ENCODE measurements around the gene SYMPK. TPM values are rescaled to one million over a fixed set of nuclear protein-coding genes. Genes with fewer than 3 reads are reported as not detected.

SYMPK gene
- polyA plus RNA-seq, 1 of the 3 experiments (the other 2 are of a cell fraction), result 92.7 TPM

GRCh38 chr19:45865269-45865948, 2.5 kb upstream of the SYMPK start (continued):
- TF ChIP-seq, protein P1, sequence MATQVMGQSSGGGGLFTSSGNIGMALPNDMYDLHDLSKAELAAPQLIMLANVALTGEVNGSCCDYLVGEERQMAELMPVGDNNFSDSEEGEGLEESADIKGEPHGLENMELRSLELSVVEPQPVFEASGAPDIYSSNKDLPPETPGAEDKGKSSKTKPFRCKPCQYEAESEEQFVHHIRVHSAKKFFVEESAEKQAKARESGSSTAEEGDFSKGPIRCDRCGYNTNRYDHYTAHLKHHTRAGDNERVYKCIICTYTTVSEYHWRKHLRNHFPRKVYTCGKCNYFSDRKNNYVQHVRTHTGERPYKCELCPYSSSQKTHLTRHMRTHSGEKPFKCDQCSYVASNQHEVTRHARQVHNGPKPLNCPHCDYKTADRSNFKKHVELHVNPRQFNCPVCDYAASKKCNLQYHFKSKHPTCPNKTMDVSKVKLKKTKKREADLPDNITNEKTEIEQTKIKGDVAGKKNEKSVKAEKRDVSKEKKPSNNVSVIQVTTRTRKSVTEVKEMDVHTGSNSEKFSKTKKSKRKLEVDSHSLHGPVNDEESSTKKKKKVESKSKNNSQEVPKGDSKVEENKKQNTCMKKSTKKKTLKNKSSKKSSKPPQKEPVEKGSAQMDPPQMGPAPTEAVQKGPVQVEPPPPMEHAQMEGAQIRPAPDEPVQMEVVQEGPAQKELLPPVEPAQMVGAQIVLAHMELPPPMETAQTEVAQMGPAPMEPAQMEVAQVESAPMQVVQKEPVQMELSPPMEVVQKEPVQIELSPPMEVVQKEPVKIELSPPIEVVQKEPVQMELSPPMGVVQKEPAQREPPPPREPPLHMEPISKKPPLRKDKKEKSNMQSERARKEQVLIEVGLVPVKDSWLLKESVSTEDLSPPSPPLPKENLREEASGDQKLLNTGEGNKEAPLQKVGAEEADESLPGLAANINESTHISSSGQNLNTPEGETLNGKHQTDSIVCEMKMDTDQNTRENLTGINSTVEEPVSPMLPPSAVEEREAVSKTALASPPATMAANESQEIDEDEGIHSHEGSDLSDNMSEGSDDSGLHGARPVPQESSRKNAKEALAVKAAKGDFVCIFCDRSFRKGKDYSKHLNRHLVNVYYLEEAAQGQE (IDR thresholded peaks at IDR 0.05; ENCODE audit: low read depth, low read length), result no peak
- TF ChIP-seq, protein P2, sequence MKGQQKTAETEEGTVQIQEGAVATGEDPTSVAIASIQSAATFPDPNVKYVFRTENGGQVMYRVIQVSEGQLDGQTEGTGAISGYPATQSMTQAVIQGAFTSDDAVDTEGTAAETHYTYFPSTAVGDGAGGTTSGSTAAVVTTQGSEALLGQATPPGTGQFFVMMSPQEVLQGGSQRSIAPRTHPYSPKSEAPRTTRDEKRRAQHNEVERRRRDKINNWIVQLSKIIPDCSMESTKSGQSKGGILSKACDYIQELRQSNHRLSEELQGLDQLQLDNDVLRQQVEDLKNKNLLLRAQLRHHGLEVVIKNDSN (IDR thresholded peaks at IDR 0.05; ENCODE audit: borderline replicate concordance, low read depth), result no peak

DNA sequence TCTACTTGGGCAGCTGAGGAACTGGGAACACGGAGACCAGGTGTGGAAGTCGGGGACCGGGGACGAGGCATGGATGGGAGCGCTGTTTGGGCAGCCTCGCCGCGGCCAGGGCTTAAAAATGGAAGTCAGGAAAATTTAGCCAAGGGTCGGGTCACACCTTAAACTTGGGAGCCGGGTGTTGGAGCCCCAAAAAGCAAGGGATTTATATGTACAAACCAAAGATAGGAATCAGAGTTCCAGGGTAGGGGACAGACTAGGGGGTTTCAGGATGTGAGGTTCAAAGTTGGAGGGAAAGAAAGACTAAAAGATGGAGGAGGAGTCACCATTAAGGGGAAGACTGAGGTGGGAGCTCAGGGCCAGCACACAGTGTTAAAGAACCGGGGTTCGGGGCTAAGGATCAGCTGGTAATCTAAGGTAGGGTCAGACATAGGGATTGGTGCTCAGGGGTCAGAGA, 1.7 kb upstream of the SYMPK start:
- Histone ChIP-seq H3K27ac (ENCODE audit: low read depth in 2 of 2, low read length in 1 of 2) (no peak overlapping the region), H3K4me3 (ENCODE audit: low read depth in 2 of 2, low read length in 1 of 2) (peak overlapping the region in 1 of 2 experiments; percentile 36; a peak in 2 of 4 replicates), H3K9ac (no peak overlapping the region), H2AFZ (ENCODE audit: low read depth) (peak overlapping the region; percentile 99; the same call in 1 of the 2 replicates), H3F3A (replicated peaks; ENCODE audit: insufficient read depth) (peaks cover 16% of the 10 kb centered on the region), H3K36me3 (replicated peaks in 1 of 2; ENCODE audit: control insufficient read depth in 1 of 2, insufficient read depth in 2 of 2, low read length in 1 of 2) (peaks cover 2 to 17% of the 10 kb centered on the region in 2 experiments), H3K79me2 (ENCODE audit: insufficient read depth) (peaks cover 32% of the 10 kb centered on the region), H3K27me3 (ENCODE audit: insufficient read depth) (peaks cover 19% of the 10 kb centered on the region; the same call in 1 of the 2 replicates), H3K9me2 (no peaks in the 10 kb centered on the region), H3K4me1 (ENCODE audit: control insufficient read depth in 1 of 2, insufficient read depth in 2 of 2, low read depth in 1 of 2, low read length in 1 of 2) (peaks cover 0 to 6% of the 10 kb centered on the region in 2 experiments; a peak in 2 of 4 replicates), H4K20me1 (ENCODE audit: insufficient read depth) (no peaks in the 10 kb centered on the region), H3K9me3 (no peaks in the 10 kb centered on the region), H3K4me2 (peak overlapping the region; percentile 73)
- WGBS (ENCODE audit: low lambda C conversion rate), result 55% methylated on average over 12 of the region's 12 CpGs
- no peak for DNase-seq
- CTCF ChIA-PET, result interaction anchor here (0.7 to 12.2 kb wide), 16 partner anchors 10 to 258 kb away, joined by 3 to 121 read pairs (median 4); partner anchors contain the start of genes IRF2BP1, MYPOP and SIX5
- POLR2A ChIA-PET, result interaction anchor here (0.5 to 1.2 kb wide), 3 partner anchors 16 to 1384 kb away, joined by 3 read pairs; no protein-coding TSS in a partner anchor
- no peak for TF ChIP-seq TAF1 (IDR thresholded peaks at IDR 0.05; ENCODE audit: borderline replicate concordance, low read depth, low read length)
- TF ChIP-seq FOXM1 (IDR thresholded peaks at IDR 0.05; ENCODE audit: low read depth), result no peak
- no peak for TF ChIP-seq GABPA (IDR thresholded peaks at IDR 0.05; ENCODE audit: low read depth)
- TF ChIP-seq, protein P3, sequence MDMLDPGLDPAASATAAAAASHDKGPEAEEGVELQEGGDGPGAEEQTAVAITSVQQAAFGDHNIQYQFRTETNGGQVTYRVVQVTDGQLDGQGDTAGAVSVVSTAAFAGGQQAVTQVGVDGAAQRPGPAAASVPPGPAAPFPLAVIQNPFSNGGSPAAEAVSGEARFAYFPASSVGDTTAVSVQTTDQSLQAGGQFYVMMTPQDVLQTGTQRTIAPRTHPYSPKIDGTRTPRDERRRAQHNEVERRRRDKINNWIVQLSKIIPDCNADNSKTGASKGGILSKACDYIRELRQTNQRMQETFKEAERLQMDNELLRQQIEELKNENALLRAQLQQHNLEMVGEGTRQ (IDR thresholded peaks at IDR 0.05; ENCODE audit: borderline replicate concordance, low read depth, low read length), result no peak

All from SK-N-SH (cell line).